Amniotic stem cell (primary cell): Measurements from ENCODE around the gene PACC1.
A peak's percentile ranks its signal among the peaks of the same experiment; 100 is the strongest.

ENCODE experiments used
- DNase-seq: peaks from one replicate; lab custom pipeline; 2025; lab: John Stamatoyannopoulos, UW

PACC1 gene

GRCh38 chr1:212414328-212415106 lies at the start of gene PACC1:
TSS of gene PACC1 (minus strand) at chr1:212414886. CDS start at chr1:212414757, 129 bp downstream.
- peak; percentile 52 for DNase-seq

GRCh38 chr1:212463565-212464285 lies 49.0 kb upstream of the PACC1 start:
- DNase-seq = no peak

GRCh38 chr1:212461916-212462660 lies 47.4 kb upstream of the PACC1 start:
- no peak for DNase-seq

GRCh38 chr1:212460376-212460775 lies 45.7 kb upstream of the PACC1 start:
- DNase-seq = no peak

GRCh38 chr1:212459656-212460055 lies 45.0 kb upstream of the PACC1 start:
- DNase-seq = no peak

GRCh38 chr1:212458817-212459216 lies 44.1 kb upstream of the PACC1 start:
- no peak for DNase-seq

- DNase-seq = no peak
These were observed 43.2 kb upstream of the PACC1 start for GRCh38 chr1:212457740-212458338.

GRCh38 chr1:212455803-212456528 lies 41.3 kb upstream of the PACC1 start:
- DNase-seq = peak; percentile 57

- no peak for DNase-seq
These were observed 40.7 kb upstream of the PACC1 start for GRCh38 chr1:212455401-212455800.

GRCh38 chr1:212454741-212455140 lies 40.1 kb upstream of the PACC1 start:
- DNase-seq = no peak

- no peak for DNase-seq
These were observed 38.6 kb upstream of the PACC1 start for GRCh38 chr1:212453156-212453857.

- DNase-seq = peak; percentile 73
These were observed 37.9 kb upstream of the PACC1 start for GRCh38 chr1:212452323-212453155.

- DNase-seq = no peak
These were observed 37.0 kb upstream of the PACC1 start for GRCh38 chr1:212451416-212452322.

- DNase-seq = no peak
These were observed 35.7 kb upstream of the PACC1 start for GRCh38 chr1:212450331-212450881.

- no peak for DNase-seq
These were observed 32.8 kb upstream of the PACC1 start for GRCh38 chr1:212447478-212447877.

- DNase-seq = no peak
These were observed 31.6 kb upstream of the PACC1 start for GRCh38 chr1:212446333-212446732.

- DNase-seq = no peak
These were observed 27.7 kb upstream of the PACC1 start for GRCh38 chr1:212442408-212442807.

GRCh38 chr1:212440419-212440818 lies 25.7 kb upstream of the PACC1 start:
- DNase-seq = no peak

- DNase-seq = no peak
These were observed 24.1 kb upstream of the PACC1 start for GRCh38 chr1:212438831-212439237.
